ENCODE results near the gene DFFA.

DNA sequence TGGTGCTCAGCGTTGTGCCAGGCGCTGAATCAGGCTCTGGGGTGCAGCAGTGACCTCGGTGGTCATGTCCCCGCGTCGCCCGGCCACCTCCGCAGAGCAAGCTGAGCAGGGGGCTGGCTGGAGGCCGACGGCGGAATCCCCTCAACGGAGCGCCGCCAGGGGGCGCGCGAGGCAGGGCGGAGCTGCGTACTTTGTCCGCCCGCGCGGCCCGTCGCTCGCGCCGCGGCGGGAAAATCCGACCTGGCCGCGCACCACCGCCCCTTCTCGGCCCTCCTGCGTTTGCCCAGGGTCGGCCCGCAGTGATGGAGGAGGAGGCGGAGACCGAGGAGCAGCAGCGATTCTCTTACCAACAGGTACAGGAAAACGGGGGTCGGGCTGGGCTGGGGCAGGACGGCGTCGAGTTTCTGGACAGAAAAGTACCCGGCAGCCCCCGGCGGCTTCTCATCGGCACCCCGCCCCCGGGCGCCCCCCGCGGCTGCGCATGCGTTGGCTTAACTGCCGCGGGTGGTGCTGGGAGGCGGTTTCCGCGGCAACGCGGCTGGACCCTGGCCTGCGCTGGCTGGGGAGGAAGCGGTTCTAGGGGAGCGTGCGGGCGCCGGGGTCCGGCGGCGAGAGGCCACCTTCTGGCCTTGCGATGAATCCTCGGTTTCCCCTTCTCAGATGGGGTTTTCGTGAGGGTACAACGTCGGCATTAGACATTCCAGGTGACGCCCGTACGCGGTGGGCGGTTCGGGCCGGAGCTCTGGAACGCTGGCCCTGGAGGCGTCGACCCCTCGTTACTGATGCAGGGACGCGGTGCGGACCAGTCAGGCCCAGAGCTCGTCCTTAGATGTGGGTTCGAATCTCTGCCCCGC, 41.9 kb downstream of the DFFA start, which contains the start of gene CENPS:
- no peak for TF ChIP-seq YY1 (IDR thresholded peaks at IDR 0.05; ENCODE audit: insufficient read depth, insufficient read length)
- no peak for TF ChIP-seq SUZ12 (IDR thresholded peaks at IDR 0.05; ENCODE audit: extremely low read depth, insufficient read depth, insufficient read length)
